Activated CD4-positive, alpha-beta T cell treated with anti-CD3 and anti-CD28 coated beads, Interleukin-2, amount 50 U/mL, for 4 hours (primary cell): Measurements from ENCODE around the gene C21orf91.

Source experiments
- DNase-seq, 2 experiments: peaks; one replicate each; pipeline ENCODE4 v3.0.0-alpha.2; 2020

Gene C21orf91

DNA sequence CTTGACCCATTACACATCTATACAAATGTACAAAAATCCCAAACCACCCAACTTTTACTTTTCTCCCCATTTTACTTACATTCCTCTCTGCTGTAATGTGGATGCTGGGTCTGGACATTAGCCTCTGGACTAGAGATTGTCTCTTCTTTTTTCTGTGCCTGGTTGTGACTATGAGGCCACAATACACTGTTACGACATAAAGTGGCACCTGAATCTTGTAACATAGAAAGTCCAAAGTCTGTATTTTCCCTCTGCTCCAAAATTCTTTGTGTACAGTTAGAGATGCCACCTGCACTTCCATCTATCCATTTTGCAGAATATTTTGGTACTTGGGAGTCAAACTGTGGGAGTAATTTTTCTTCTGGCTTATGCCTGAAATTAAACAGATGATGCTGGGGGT, 22.7 kb downstream of the C21orf91 start:
- no peak for DNase-seq

DNA sequence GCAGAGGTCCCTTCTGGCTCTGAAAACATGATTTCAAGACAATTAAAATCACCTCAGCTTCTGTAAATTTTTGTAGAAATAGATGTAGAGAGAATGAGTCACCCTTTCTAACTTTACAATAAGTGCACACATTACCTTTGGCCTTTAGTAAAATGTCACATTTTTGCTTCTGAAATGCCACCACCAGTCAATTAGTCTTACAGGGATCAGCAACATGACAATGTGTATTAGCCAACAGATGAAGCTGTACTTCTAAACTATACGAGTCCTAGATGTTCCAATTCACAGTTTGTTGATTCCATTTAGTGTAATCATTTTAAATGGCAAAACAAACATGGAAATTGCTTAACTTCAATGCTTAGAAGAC, 23.1 kb downstream of the C21orf91 start:
- DNase-seq = no peak

DNA sequence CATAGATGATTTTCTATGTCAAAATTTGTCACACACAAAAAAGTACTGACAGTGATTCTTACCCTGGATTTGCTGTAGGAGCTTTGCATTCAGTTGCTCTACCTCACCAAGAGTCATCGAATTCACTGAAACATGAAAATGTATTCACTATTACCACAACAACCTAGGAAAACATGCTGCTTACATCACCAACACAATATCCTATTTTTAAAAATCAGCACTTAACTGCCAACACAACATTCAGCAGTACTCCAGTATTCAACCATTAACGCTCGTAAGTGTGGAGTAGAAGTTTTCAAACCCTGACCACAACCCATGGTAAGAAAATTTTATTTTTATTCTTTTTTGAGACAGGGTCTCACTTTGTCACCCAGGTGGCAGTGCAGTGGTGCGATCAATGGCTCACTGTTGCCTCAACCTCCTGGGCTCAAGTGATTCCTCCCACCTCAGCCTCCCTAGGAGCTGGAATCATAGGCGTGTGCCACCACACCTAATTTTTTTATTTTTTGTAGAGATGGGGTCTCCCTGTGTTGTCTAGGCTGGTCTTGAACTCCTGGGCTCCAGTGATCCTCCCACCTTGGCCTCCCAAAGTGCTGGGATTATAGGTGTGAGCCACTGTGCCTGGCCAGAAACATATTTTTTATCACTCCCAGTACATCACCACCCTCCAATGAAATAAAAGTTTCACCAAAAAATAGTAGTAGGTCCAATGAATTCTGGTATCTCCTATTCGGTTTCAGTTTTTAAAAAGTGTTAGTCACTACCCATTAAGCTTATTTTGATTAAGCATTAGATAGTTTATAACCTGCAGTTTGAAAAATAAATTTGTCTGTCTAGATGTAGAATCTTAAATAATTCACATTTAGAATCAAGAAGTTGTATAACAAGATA, 23.8 kb downstream of the C21orf91 start:
- no peak for DNase-seq

DNA sequence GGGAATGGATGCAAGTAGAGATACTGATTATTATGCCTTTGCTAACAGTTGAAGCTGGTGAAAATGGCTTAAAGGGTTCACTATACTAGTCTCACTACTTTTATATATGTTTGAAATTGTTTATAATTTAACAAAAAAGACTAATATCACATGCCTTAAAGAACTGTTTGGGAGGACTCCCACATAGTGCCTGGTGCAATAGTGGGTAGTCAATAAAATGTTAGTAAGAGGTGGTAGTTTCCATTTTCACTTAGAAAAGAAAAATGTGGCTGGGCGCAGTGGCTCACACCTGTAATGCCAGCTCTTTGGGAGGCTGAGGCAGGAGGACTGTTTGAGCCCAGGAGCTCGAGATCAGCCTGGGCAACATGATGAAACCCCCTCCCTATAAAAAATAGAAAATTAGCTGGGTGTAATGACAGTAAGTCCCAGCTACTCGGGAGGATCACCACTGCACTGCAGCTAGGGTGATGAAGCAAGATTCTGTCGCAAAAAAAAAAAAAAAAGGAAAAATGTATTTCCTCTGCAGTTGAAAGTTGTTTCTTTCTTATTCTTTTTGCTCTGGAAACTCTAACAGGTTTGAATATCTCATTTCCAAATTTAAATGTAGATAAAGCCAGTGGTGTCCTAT, 24.5 kb downstream of the C21orf91 start:
- no peak for DNase-seq

DNA sequence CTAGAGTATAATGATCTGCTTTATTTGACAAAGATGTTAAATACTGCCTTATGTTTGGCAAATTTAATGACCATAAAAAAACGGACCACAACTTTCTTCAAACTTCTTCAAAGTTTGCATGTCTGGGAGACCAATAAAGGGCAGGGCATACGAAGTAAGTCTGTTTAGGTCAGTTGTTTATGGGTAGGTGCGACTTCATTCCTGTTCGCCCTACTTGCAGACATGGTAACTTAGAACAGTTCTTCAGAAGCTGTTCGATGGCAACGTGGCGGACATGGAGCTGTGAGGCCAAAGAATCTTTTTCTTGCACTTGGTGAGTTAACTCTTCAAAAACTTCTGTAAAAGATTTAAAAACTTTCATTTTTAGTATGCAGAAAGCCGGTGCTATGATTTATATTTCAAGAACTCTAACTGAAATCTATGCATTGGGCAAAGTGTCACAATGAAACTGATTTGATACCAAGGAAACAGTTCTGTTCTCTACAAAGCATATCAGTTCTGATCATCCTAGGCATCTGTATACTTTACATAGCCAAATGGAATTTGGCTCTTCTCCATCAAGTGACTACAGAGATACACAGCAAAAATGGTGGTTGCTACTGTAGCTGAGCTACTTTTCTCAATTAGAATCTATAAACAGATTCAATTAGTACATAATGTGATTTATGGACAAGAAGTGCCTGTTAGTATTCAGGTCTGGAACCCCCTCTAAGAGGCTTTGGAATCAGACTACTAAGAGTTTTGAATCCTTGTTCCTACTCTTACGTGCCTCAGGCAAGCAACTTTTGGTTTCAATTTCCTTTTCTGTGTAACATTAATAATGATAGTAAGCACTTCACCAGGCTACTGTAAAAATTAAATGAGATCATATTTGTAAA, 25.7 kb downstream of the C21orf91 start:
- DNase-seq = no peak

DNA sequence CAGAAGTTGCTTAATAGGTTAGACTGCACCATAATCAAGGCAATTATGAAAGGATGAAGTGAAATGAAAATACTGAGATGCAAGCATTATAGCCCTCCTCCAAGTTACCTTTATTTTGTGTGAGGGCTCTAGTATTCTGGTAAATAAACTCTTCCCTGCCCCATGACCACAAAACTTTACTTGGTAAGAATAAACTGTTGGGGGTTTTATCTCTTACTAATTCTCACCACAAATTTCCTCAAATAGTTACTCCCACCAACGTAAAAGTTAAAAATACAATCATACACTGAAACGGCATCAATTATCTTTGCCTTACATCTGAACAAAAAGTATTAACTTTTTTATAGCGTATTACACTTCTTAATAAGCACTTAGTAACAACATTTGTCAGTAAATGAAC, 29.5 kb downstream of the C21orf91 start:
- DNase-seq = no peak

DNA sequence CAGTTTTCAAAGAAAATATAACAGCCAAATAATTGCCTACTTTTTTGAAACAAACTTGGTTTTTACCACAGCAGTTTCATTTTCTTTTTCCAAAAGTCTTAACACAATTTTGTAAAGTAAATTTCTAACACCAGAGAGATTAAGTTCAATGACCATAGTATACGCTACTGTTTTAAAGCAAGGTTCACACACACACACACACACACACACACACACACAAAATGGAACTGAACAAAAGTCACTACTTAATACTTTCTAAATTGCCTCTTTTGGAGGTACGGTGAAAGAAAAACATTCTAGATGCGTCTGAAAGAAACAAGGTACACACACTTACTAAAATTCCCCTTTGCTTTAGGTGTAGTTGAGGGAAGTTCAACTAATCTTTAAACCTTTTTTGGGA, 30.1 kb downstream of the C21orf91 start:
- DNase-seq = no peak

DNA sequence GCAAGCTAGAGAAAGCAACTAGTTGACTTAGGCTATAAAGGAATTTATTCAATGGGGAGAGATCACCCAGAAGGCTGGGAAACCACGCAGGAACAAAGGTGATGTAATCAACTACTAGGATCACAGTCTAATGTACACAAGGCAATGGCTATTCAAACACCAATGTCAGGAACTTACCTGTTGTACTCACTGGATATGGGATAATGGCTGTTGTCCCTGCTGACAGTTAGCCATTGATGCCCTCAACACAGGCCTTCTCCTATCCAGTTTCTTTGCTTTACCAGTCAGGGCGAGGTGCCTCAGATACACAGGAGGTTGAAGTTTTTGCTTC, 32.3 kb downstream of the C21orf91 start:
- no peak for DNase-seq

DNA sequence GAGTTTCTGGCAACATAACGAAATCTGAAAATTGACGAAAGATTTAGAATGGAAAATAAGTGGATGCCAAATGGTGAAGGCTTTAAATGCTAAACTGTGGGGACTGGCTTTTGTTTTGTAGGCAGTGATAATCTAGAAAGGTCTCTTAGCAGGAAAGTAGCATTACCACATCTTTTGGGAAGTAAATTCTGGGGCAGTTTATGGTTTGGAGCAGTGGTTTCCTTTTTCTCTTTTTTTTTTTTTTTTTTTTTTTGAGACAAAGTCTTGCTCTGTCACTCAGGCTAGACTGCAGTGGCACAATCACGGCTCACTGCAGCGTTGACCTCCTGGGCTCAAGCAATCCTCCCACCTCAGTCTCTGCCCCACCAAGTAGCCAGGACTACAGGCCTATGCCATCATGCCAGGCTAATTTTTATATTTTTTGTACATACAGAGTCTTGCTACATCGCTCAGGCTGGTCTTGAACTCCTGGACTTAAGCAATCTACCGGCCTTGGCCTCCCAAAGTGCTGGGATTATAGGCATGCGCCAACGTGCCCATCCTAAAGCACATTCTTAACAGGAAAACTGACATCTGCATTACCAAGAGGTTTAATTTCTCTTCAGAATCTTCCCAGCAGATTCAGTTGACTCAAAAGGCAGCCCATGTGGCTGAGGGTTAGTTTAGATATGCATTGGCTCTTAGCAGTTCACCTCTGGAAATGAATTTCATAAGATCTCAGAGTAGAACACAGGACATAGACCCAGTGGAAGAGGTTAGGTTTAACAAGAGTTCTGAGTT, 32.9 kb downstream of the C21orf91 start:
- no peak for DNase-seq

DNA sequence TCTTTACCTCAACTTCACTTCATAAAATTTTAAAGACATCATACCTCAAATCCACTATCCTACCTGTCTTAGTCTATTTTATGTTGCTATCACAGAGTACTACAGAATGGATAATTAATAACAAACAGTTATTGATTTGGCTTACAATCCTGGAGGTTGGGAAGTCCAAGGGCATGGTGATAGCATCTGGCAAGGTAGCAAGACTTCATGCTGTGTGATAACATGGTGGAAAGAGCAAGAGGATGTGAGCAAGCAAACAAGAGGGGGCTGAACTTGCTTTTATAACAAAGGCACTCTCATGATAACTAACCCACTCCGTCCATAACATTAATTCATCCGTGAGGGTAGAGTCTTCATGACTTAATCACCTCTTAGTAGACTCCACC, 33.8 kb downstream of the C21orf91 start:
- no peak for DNase-seq

DNA sequence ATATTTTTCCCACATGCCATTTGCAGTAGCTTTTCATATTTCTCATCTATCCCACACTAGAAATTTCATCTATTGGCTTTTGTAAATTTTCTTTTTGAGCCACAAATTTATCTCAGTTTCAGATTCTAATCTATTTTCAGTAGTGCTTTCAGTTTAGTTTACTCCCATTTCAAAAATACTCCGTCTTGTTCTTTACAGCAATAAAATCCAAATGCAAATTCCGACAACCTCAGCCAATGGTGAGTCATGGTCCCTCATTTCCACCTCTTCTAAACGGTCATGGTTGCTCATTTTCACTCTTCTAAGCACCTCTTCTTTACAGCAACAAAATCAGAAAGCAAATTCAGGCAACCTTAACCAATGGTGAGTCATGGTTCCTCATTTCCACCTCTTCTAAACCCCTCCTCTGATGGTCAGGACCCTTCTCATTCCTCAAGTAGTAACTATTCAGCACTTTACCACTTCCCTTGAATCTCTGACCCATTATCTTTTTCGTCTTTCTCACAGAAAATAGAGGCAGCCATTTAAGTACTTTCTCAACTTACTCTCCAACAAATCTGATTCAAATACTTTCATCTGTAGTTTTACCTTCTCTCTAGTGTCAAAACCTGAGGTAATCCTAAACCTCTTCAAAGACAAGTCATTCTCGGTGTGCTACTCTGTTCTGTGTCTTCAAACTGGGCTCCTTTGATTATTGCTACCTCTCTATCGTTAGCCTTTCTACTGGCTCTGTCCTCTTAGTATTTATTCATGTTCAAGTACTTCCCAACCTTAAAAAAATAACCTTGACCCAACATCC, 34.4 kb downstream of the C21orf91 start:
- DNase-seq = peak in 1 of 2 experiments; percentile 19

DNA sequence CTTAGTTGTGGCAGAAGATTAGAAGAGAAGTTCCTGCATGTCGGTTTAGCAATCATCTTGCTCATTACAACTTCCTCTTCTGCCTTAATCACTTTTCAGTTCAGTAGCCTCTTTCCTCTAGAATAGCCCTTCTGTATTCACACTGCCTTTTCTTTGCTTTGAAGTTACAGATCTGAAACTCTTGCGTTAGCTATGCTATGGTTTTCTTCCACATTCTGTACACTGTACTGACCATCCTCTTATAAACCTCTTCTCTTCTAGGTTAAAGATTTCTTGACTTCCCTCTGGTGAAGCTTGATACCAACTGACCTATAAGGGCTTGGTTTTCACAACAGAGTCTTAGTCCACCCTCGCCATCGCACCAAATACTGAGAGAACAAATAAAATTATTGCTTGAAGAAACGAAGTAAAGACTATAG, 35.0 kb downstream of the C21orf91 start:
- no peak for DNase-seq

DNA sequence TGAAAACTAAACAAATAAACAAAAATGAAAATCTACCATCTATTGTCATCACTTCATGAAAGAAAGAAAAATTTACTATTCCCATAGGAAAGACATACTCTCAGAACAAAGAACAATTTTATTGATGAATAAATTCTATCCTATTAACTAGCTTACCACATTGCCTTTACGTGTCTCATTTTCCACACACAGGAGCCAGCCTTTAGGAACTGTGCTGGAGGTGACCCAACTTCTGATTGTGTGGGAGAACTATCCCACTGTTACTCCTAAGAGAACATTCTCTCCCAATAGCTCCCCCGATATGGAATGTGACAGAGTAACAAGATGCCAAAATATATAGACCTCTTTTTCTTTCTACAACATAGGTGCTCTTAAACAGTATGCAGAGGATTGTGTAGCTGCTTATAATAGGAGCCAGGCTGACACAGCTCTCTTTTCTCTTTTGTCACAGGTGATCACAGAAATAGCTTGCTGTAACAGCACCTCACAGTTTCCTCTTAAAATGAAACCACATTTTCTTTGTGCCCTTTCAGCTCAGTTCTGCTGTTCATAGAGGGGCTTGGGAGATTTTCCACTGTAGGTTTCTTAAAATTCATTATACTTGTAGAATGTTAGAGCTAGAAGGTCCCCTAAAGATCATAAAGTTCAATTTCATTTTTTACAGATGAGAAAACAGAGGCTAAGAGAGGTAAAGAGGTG, 35.5 kb downstream of the C21orf91 start:
- DNase-seq = peak in 1 of 2 experiments; percentile 8

DNA sequence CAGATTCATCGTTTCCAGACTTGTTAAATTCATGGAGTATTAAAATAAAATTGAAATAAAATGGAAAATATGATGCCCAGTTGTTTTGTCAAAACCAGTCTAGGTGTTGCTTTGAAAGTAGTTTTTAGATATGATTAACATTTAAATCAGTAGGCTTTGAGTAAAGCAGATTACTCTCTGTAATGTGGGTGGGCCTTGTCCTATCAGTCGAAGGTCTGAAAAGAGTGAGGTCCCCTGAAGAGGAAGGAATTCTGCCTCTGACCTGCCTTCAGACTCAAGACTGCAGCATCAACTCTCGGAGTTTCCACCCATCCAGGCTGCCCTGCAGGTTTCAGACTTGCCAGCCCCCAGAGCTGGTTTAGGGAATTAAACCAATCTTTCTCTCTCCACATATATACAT, 36.2 kb downstream of the C21orf91 start:
- DNase-seq = no peak

DNA sequence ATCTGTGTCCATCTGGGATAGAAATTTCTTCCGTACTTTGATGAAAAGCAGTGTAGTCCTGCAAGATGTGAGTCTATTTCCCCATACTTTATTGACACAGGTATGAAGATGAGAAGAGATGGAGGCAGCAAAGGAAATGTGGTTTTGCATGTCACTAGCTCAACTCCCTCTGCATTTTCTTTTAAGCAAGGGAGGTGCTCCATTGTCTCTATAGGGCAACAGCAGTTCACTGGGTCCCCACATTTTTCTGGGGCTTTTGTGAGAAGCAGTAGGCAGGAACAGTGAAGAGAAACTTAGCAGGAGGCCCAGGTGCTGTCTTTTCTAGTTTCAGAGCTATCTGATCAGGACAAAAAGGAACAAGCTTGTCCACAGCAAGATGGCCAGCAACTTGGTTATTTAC, 37.1 kb downstream of the C21orf91 start:
- no peak for DNase-seq

DNA sequence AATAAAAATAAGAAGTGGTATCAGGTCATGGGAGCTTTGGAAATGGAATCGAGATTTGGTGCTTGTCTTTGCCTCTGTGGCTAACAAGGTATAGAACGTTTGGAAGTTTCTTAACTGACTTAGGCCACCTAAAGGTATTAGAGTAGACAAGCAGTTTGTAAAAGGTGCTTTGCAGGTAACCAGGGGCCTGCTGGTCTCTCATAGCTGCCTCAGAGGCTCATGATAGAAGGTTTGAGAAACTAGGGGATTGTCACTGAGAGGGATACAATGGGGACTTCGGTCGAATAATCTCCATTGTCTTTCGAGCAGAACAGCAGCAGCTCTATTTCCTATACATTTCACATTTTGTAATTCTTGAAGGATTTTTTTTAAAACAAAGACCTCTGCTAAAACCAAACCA, 37.6 kb downstream of the C21orf91 start:
- DNase-seq = no peak

DNA sequence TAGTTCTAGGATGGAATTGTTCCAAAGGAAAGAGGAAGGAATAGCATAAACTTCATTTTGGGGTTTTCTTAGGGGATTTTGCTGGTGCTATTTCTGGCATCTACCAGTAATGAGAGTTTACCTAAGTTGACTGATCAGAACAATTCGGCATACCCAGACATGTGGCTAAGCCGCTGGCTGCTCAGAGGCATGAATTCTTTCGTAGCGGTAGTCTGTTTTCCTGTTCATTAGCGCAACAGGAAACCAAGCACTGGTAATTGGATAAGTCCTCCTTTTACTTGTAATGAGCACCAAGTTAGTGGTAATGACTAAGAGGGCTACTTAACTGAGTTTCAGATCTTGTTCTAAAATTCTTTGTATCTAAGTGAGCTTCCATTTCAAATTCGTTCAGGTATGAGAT, 38.6 kb downstream of the C21orf91 start:
- DNase-seq = peak; percentile 32 to 46

DNA sequence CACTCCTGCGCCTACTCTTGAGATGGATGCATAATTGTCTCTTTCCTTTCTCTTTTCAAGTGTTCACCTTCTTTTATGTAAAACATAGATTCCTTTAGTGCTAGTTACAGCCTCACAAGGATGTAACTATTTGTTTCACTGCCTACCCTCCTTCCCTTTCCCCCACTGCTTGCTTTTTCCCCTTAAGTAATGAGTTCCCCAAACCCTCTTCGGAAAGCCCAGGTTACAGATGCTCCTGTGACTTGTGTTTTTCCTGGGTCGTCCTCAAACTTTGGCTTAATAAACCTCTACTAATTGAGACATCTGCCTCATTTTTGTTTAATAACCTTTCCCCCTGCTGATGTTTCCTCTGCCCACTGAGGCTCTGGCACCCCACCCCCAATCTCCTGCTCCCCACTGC, 39.2 kb downstream of the C21orf91 start:
- DNase-seq = no peak

DNA sequence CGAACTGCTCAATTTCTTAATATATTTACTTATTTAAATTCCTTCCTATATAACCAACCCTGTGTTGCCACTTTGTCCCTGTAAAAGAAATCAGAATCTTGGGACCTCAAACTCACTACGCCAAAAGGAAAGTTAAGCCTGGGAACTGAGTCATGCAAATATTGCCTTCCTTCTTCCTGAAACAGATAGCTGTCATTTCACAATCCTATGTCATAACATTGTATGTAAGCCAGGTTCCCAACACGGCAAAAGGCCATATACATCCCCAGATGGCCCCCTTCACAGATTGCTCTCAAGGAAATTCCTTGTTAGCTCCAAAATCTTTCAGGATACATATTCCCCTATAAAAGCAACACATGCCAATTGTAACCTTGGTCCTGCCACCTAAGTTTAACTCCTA, 39.7 kb downstream of the C21orf91 start:
- no peak for DNase-seq

DNA sequence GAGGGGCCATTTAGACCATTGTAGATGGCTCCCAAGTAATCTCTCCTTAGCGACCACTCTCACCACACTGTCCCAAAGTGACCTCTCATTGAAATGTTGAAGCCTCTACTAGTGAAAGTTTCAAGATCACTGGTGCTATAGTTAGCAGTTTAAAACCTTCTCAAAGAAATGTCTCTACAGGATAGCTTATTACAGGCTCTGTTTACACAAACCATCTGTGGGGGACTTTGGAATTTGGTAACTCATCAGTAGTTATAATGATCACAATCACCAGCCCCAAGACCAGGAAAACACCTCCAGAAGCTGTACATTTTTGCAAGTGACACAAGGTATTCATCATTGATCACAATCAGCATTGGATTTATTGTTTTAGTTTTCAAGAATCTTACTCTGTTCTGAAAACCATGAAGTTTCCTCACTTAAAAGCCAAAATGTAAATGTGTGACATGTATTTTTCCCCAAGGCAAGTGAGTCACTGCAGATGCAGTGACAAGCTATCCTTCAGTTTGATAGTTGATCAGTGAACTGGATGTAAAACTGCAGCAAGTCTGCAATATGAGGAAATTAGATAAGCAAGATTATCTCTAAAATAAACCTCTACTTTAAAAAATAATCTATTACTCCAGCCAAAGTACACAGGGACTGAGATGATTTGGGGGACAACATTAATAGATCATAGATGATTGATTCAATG, 41.9 kb downstream of the C21orf91 start:
- DNase-seq = no peak
